Measurements from ENCODE around the gene PLA2G5. TPM values are rescaled to one million over a fixed set of nuclear protein-coding genes. Genes with fewer than 3 reads are reported as not detected.

Gene PLA2G5
- total and polyA plus RNA-seq, 2 of the 8 experiments (the other 6 are each of a cell fraction or from before 2014, with no cell fraction given), result 0.05 TPM; not detected in 1

DNA sequence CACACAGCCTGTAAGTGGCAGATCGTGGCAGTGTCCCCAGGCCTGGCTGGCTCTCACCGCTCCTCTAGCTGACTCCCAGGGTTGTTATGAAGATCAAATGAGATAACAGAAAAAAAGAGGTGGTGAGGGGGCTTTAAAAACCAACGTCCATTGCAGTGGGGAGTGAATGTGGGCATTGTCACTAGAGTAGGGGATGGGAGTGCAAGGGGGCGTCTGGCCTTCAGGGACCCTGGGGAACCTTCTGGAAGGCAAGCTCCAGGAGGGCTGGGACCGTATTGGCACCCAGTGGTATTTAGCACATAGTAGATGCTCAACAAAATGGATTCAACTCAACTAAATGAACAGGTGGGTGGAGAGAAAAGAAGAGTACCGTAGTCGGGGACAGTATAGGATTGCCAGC is 45.9 kb downstream of the PLA2G5 start:
- Histone ChIP-seq H2BK20ac (ENCODE audit: low read length) (no peak overlapping the region), H2BK120ac (replicated peaks; ENCODE audit: low read depth, low read length) (no peak overlapping the region), H4K5ac (ENCODE audit: insufficient read length, low read depth, low read length) (no peak overlapping the region), H3K23ac (ENCODE audit: insufficient read length) (no peak overlapping the region), H3K4me1 (replicated peaks in 1 of 4; ENCODE audit: control insufficient read depth in 3 of 4, insufficient read depth in 4 of 4, low read length in 3 of 4) (peaks cover 2 to 5% (median 3%) of the 10 kb centered on the region in 4 experiments; a peak in 4 of 7 replicates), H2BK12ac (ENCODE audit: low read depth, low read length) (no peak overlapping the region), H2BK15ac (ENCODE audit: low read length) (no peak overlapping the region), H3K36me3 (ENCODE audit: control insufficient read depth in 2 of 4, insufficient read depth in 4 of 4, low read length in 3 of 4) (no peaks in the 10 kb centered on the region), H3K79me2 (ENCODE audit: control insufficient read depth in 1 of 2, insufficient read depth in 2 of 2, low read length in 2 of 2) (no peaks in the 10 kb centered on the region), H3K9ac (replicated peaks in 1 of 4; ENCODE audit: extremely low read depth in 1 of 4, low read depth in 3 of 4, low read length in 3 of 4) (no peak overlapping the region), H3K23me2 (ENCODE audit: low read depth, low read length) (no peaks in the 10 kb centered on the region), H3K9me3 (ENCODE audit: insufficient read depth in 2 of 2, low read depth in 1 of 2, low read length in 1 of 2) (no peaks in the 10 kb centered on the region; a peak in 1 of 4 replicates), H3K27me3 (replicated peaks in 1 of 4; ENCODE audit: control insufficient read depth in 3 of 4, extremely low read depth in 1 of 4, insufficient read depth in 3 of 4, low read length in 3 of 4) (no peaks in the 10 kb centered on the region), H3K4ac (replicated peaks; ENCODE audit: insufficient read length, low read depth, low read length) (no peak overlapping the region), H4K20me1 (replicated peaks in 1 of 2; ENCODE audit: control insufficient read depth in 1 of 2, insufficient read depth in 2 of 2, low read length in 2 of 2) (no peaks in the 10 kb centered on the region), H3K14ac (ENCODE audit: insufficient read length) (no peak overlapping the region), H3K4me3 (ENCODE audit: extremely low read depth in 1 of 4, insufficient read depth in 2 of 4, low read depth in 3 of 4, low read length in 4 of 4) (no peak overlapping the region), H3K27ac (ENCODE audit: low read depth, low read length) (no peak overlapping the region), H3K4me2 (ENCODE audit: insufficient read depth in 1 of 2, low read depth in 2 of 2, low read length in 2 of 2) (no peak overlapping the region), H2BK5ac (ENCODE audit: low read depth, low read length) (no peak overlapping the region), H2AFZ (ENCODE audit: low read length) (no peak overlapping the region), H2AK5ac (ENCODE audit: low read depth, low read length) (no peak overlapping the region), H3K56ac (replicated peaks; ENCODE audit: insufficient read length, low read depth, low read length) (no peak overlapping the region), H4K91ac (replicated peaks; ENCODE audit: insufficient read length, low read length) (no peak overlapping the region), H3K18ac (ENCODE audit: extremely low read depth, low read length) (no peak overlapping the region), H4K8ac (ENCODE audit: extremely low read depth, insufficient read depth, low read length) (no peak overlapping the region), H3K79me1 (ENCODE audit: low read depth, low read length) (no peaks in the 10 kb centered on the region)
- WGBS, 2 experiments (ENCODE audit: extremely low coverage in 1 of 2, insufficient coverage in 1 of 2, insufficient read length in 1 of 2, insufficient replicate concordance in 2 of 2, low coverage in 1 of 2, low lambda C conversion rate in 2 of 2, missing lambda C conversion rate in 1 of 2), result 94% methylated on average over 7 of the region's 7 CpGs; no CpG with 5 or more reads in 1 of the 2 experiments
- POLR2A ChIA-PET (ENCODE audit: partially characterized antibody), result no interaction called here
- no peak for FAIRE-seq
- CTCF ChIA-PET (ENCODE audit: partially characterized antibody), result interaction anchor here (0.6 to 4.2 kb wide), 7 partner anchors 9 to 192 kb away, joined by 3 to 22 read pairs (median 4); partner anchors contain the start of gene PLA2G2E
- no peak for DNase-seq (ENCODE audit: low read depth in 1 of 2, low spot score in 2 of 2)
- no peak for TF ChIP-seq SIN3A (conservative IDR thresholded peaks at IDR 0.05 in 1 of 2, IDR thresholded peaks at IDR 0.05 in 1 of 2; ENCODE audit: low read depth in 1 of 2, low read length in 2 of 2)
- no peak for TF ChIP-seq CREB1 (IDR thresholded peaks at IDR 0.05)
- TF ChIP-seq JUND (IDR thresholded peaks at IDR 0.05; ENCODE audit: low read length), result no peak
